SJCRH30 (cell line): ENCODE measurements around the gene PRKG1. TPM values are rescaled to one million over a fixed set of nuclear protein-coding genes. Genes with fewer than 3 reads are reported as not detected.
"Not testable (repeated sequence)": the region's sequence is repeated elsewhere in the genome, so short reads cannot be mapped to it uniquely, and the experiment has no call there.

Experiments
- DNase-seq, 2 experiments: peaks; one replicate each; pipeline ENCODE4 v3.0.0-alpha.2; 2015 to 2020
- H3K27ac ChIP-seq: fragments of 250-450 bp; sonication (Bioruptor Pico); 2 replicates; pipeline ENCODE4 v1.5.1; 2020; ENCODE audit warnings: mild to moderate bottlenecking, moderate library complexity
- H3K27me3 ChIP-seq: fragments of 250-450 bp; sonication (Bioruptor Pico); 2 replicates; pipeline ENCODE4 v1.5.1; 2020; ENCODE audit warnings: mild to moderate bottlenecking, moderate library complexity
- H3K36me3 ChIP-seq: fragments of 250-450 bp; sonication (Bioruptor Pico); 2 replicates; pipeline ENCODE4 v1.5.1; 2020; ENCODE audit warnings: mild to moderate bottlenecking, moderate library complexity
- H3K4me1 ChIP-seq: fragments of 250-450 bp; sonication (Bioruptor Pico); 2 replicates; pipeline ENCODE4 v1.5.1; 2020; ENCODE audit warnings: mild to moderate bottlenecking, moderate library complexity
- H3K4me3 ChIP-seq: fragments of 250-450 bp; sonication (Bioruptor Pico); 2 replicates; pipeline ENCODE4 v1.5.1; 2020; ENCODE audit warnings: mild to moderate bottlenecking, moderate library complexity
- H3K9me3 ChIP-seq: fragments of 250-450 bp; sonication (Bioruptor Pico); replicated peaks from 2 replicates; pipeline ENCODE4 v1.5.1; 2020; ENCODE audit warnings: mild to moderate bottlenecking, moderate library complexity
- total RNA-seq: library from RNA; depleted of rRNA; stranded (reverse); fragments of >200 nt; shearing (Covaris generic); gene quantifications from 2 replicates; pipeline ENCODE4 v1.2.3, GENCODE V29; 2014

PRKG1 gene
- total RNA-seq, 1 experiment from 2014 or later, result 3.0 TPM

GRCh38 chr10:51162002-51162401 lies 87.7 kb downstream of the PRKG1 start:
- no peaks in the 10 kb centered on the region for H3K36me3 ChIP-seq
- no peak overlapping the region for H3K4me3 ChIP-seq
- no peaks in the 10 kb centered on the region for H3K27me3 ChIP-seq
- no peak overlapping the region for H3K27ac ChIP-seq
- H3K9me3 ChIP-seq, result no peaks in the 10 kb centered on the region
- no peak for DNase-seq
- H3K4me1 ChIP-seq, result peaks cover 3% of the 10 kb centered on the region; the same call in 1 of the 2 replicates

- H3K27me3 ChIP-seq, H3K4me3 ChIP-seq, H3K9me3 ChIP-seq, H3K4me1 ChIP-seq, H3K36me3 ChIP-seq, H3K27ac ChIP-seq, DNase-seq: not testable (repeated sequence)
Measured at GRCh38 chr10:51163380-51164049, 89.2 kb downstream of the PRKG1 start.

GRCh38 chr10:51168086-51168815 lies 94.0 kb downstream of the PRKG1 start:
- no peak overlapping the region for H3K4me3 ChIP-seq
- H3K36me3 ChIP-seq, result no peaks in the 10 kb centered on the region
- no peaks in the 10 kb centered on the region for H3K9me3 ChIP-seq
- H3K27me3 ChIP-seq, result no peaks in the 10 kb centered on the region
- no peak overlapping the region for H3K27ac ChIP-seq
- no peak for DNase-seq
- no peaks in the 10 kb centered on the region for H3K4me1 ChIP-seq

DNA sequence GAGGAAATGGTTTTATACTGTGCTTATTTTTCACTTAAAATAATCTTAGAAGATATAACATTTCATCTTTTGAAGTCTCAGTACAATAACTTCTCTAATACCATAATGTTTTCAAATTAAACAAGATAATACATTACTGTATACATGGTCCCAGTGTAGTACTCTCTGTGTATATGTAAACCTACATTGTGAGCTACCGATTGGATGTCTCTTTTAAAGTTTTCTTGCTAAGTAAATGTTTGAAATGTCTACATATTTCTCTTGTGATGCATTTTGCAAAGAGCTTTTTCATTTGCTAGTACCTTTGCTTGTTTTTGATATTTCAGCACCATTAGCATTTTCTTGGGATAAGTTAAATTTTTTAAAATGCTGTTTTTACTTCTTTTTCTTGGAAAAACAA lies 94.8 kb downstream of the PRKG1 start:
- no peak for DNase-seq
- H3K4me1 ChIP-seq, result no peaks in the 10 kb centered on the region
- no peaks in the 10 kb centered on the region for H3K36me3 ChIP-seq
- H3K4me3 ChIP-seq, result no peak overlapping the region
- no peaks in the 10 kb centered on the region for H3K9me3 ChIP-seq
- H3K27me3 ChIP-seq, result no peaks in the 10 kb centered on the region
- H3K27ac ChIP-seq, result no peak overlapping the region

DNA sequence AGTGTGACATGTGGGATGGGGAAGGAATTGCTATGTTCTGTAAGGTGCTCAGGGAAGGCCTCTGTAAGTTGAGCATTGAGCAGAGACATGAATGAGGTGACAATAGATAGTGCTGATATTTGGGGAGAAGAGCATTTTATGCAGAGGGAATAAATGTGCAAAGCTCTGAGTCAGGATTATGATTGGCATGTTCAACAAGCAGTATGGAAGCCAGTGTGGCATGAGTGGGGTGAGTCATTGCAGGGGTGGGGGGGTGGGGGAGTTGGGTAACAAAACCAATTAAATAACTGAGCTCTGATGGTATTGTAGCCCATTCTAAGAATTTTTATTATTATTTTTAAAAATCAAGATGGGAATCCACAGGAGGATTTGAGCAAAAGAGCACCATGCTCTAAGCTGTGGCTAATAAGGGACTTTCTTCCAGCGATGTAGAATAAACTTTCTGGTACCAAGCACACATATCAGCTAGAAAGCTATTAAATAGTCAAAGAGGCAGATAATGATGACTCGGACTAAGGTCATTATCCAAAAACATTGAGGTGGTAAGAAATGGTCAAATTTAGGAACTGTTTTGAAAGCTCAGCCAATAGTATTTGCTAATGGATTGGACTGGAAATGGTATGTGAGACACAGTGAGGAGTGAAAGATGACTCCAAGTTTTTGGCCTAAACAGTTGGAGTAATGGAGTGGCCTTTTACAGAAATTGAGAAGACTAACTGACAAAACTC lies 96.4 kb downstream of the PRKG1 start:
- Histone ChIP-seq H3K4me3 (no peak overlapping the region), H3K27me3 (no peaks in the 10 kb centered on the region), H3K4me1 (no peaks in the 10 kb centered on the region), H3K27ac (no peak overlapping the region), H3K9me3 (no peaks in the 10 kb centered on the region), H3K36me3 (no peaks in the 10 kb centered on the region)
- DNase-seq, result no peak

DNA sequence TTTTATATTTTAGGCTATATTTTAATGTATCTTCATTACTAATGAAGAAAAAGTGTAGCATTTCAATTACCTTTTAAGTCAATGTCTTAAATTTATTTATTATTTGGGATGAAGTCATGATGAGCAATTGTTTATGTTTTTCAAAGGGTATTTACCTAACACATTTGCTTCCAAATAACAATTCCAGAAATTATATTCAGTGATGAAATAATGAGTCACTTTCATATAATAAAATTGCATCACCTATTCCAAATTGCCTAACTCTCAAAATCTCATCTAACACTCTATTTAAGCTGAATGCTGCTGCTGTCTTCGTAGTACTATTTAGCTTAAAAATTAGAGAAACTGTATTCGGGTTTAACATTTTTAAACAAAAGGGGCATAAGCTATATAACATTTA lies 97.7 kb downstream of the PRKG1 start:
- no peaks in the 10 kb centered on the region for H3K36me3 ChIP-seq
- no peak for DNase-seq
- H3K4me1 ChIP-seq, result no peaks in the 10 kb centered on the region
- H3K27ac ChIP-seq, result no peak overlapping the region
- H3K4me3 ChIP-seq, result no peak overlapping the region
- H3K27me3 ChIP-seq, result no peaks in the 10 kb centered on the region
- H3K9me3 ChIP-seq, result no peaks in the 10 kb centered on the region

DNA sequence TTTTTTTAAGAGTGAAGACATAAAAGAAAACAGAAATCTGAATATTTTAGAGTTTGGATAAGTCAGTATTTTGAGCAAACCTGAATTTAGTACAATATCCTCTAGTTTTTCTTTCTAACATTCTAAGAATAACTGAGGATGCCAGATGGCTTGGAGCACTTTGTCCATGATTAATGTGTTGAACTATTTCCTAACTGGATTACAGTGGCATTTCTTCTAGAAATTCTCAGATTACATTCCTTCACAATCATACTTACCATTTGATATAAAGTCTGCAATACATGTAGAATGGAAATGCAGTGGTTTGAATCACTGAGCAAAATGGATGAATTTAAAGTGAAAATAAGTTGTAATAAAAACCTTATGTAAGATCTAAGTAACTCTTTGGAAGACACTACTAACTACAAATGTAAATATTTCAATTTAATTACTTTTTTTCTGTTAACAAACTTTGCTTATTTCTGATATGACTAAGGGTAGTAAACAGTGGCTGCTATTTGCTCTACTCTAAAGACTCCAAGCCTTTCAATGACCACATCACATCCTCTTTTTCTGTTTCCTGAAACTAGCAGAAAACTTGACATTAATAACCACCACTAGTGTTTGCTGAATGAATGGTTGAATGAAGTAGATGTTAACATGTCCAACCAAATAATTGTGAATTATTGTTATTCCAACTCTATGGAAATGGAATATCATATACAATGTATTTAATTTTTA lies 102.8 kb downstream of the PRKG1 start:
- H3K27me3 ChIP-seq, result no peaks in the 10 kb centered on the region
- H3K36me3 ChIP-seq, result no peaks in the 10 kb centered on the region
- H3K9me3 ChIP-seq, result no peaks in the 10 kb centered on the region
- no peak overlapping the region for H3K27ac ChIP-seq
- DNase-seq, result no peak
- no peak overlapping the region for H3K4me3 ChIP-seq
- peaks cover 3% of the 10 kb centered on the region for H3K4me1 ChIP-seq

GRCh38 chr10:51178634-51179033 lies 104.3 kb downstream of the PRKG1 start:
- Histone ChIP-seq H3K36me3 (no peaks in the 10 kb centered on the region), H3K4me3 (no peak overlapping the region), H3K27ac (no peak overlapping the region), H3K4me1 (peaks cover 14% of the 10 kb centered on the region), H3K9me3 (no peaks in the 10 kb centered on the region), H3K27me3 (no peaks in the 10 kb centered on the region)
- DNase-seq, result no peak

DNA sequence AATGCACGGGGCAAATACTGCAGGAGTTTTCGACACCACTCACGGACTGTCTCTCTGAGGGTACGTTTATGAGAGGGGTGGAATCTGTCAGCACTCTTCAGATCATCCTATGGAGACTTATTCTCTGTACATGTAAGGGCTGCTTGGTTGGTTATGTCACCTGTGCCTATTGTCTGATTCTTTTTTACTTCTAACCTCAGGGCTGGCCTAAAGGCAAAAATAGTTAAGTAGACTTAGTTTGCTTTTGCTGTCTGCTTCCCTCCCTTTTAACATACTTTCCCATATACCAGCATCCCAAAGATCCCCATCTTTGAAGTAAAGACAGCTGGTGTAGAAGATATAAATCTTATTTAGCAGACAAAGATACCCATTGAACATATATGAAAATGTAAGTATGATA lies 105.9 kb downstream of the PRKG1 start:
- H3K36me3 ChIP-seq, result no peaks in the 10 kb centered on the region
- no peak overlapping the region for H3K27ac ChIP-seq
- no peaks in the 10 kb centered on the region for H3K27me3 ChIP-seq
- H3K4me3 ChIP-seq, result no peak overlapping the region
- H3K4me1 ChIP-seq, result peaks cover 21% of the 10 kb centered on the region
- no peak for DNase-seq
- no peaks in the 10 kb centered on the region for H3K9me3 ChIP-seq

DNA sequence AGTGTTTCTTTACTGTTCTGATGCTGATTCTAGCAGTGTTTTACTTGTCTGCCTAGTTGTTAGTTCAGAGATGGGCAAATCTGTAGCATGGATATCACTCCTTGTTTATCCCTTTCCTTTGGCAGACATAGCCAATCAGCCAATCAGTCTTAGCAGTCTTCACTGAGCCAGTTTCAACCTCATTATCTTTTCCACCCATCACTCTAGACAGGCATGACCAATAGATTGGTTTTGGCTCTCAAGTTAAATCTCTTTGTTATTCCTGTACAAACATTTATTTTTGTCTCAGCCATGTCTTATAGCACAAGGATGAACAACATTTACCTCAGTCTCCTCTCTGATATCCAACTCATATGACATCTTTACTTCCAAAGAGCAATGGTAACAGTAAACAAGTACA lies 109.5 kb downstream of the PRKG1 start:
- peaks cover 40% of the 10 kb centered on the region for H3K4me1 ChIP-seq
- peak overlapping the region; percentile 78 for H3K27ac ChIP-seq
- no peaks in the 10 kb centered on the region for H3K9me3 ChIP-seq
- peak; percentile 22 to 68 for DNase-seq
- H3K4me3 ChIP-seq, result no peak overlapping the region
- H3K36me3 ChIP-seq, result no peaks in the 10 kb centered on the region
- no peaks in the 10 kb centered on the region for H3K27me3 ChIP-seq

GRCh38 chr10:51186361-51186760 lies 112.1 kb downstream of the PRKG1 start:
- Histone ChIP-seq H3K4me3 (no peak overlapping the region), H3K4me1 (peaks cover 40% of the 10 kb centered on the region)
- DNase-seq, result no peak

GRCh38 chr10:51188008-51188407 lies 113.7 kb downstream of the PRKG1 start:
- H3K4me1 ChIP-seq, result peaks cover 31% of the 10 kb centered on the region
- H3K27ac ChIP-seq, result peak overlapping the region; percentile 29; the same call in 1 of the 2 replicates
- no peaks in the 10 kb centered on the region for H3K9me3 ChIP-seq
- H3K36me3 ChIP-seq, result no peaks in the 10 kb centered on the region
- peak in 1 of 2 experiments; percentile 47 for DNase-seq
- no peak overlapping the region for H3K4me3 ChIP-seq
- no peaks in the 10 kb centered on the region for H3K27me3 ChIP-seq

More at GRCh38 chr10:51186361-51186760, 112.1 kb downstream of the PRKG1 start:
- no peaks in the 10 kb centered on the region for H3K27me3 ChIP-seq
- H3K36me3 ChIP-seq, result no peaks in the 10 kb centered on the region
- no peak overlapping the region for H3K27ac ChIP-seq
- no peaks in the 10 kb centered on the region for H3K9me3 ChIP-seq

DNA sequence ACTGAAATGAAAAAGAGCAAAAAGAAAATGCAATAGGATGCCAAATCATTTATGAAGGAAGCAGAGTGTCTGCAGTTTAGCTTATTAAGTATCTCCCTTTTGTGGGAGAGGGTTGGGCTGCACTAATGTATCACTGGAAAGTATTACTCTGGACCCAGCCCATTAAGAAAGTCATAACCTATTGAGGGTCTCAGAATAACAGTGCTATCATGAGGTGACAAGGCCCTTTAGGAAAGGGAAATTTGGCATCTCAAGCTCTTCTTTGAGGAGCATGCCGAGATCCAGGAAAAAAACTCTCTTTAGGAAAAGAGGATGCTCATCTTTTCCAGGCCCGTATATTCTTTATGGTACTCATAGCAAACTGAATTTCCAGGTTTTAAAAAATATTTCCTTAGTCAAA lies 114.6 kb downstream of the PRKG1 start:
- Histone ChIP-seq H3K4me1 (peaks cover 24% of the 10 kb centered on the region), H3K9me3 (no peaks in the 10 kb centered on the region), H3K36me3 (no peaks in the 10 kb centered on the region)

GRCh38 chr10:51196508-51197175 lies 122.4 kb downstream of the PRKG1 start:
- no peak overlapping the region for H3K4me3 ChIP-seq

More for the DNA sequence above, 114.6 kb downstream of the PRKG1 start:
- no peak for DNase-seq
- Histone ChIP-seq H3K27ac (no peak overlapping the region), H3K27me3 (no peaks in the 10 kb centered on the region), H3K4me3 (no peak overlapping the region)

More at GRCh38 chr10:51196508-51197175, 122.4 kb downstream of the PRKG1 start:
- no peaks in the 10 kb centered on the region for H3K9me3 ChIP-seq
- H3K27ac ChIP-seq, result no peak overlapping the region
- no peaks in the 10 kb centered on the region for H3K4me1 ChIP-seq
- no peaks in the 10 kb centered on the region for H3K27me3 ChIP-seq
- DNase-seq, result no peak
- H3K36me3 ChIP-seq, result no peaks in the 10 kb centered on the region
